SH-SY5Y (cell line): ENCODE measurements around the gene DARS1.

ENCODE experiments used
- GATA2 ChIP-seq: IDR thresholded peaks from 2 replicates; pipeline ENCODE4 v1.6.1; 2011; ENCODE audit warnings: mild to moderate bottlenecking, low read depth, low read length
- GATA3 ChIP-seq: IDR thresholded peaks from 2 replicates; pipeline ENCODE4 v1.6.1; 2011; ENCODE audit warnings: low read depth, mild to moderate bottlenecking, low read length, moderate library complexity

DARS1 gene

GRCh38 chr2:135914485-135914884 lies 70.9 kb downstream of the DARS1 start:
- TF ChIP-seq GATA2 = no peak
- no peak for TF ChIP-seq GATA3

- TF ChIP-seq GATA3 = no peak
- TF ChIP-seq GATA2 = no peak
Measured at GRCh38 chr2:135913727-135914365, 71.6 kb downstream of the DARS1 start.

- TF ChIP-seq GATA2 (no peak), GATA3 (no peak)
Measured at GRCh38 chr2:135909976-135910375, 75.5 kb downstream of the DARS1 start.

GRCh38 chr2:135905679-135906078 lies 79.7 kb downstream of the DARS1 start:
- TF ChIP-seq GATA2 = no peak
- no peak for TF ChIP-seq GATA3

- TF ChIP-seq GATA2 = no peak
- no peak for TF ChIP-seq GATA3
Measured at GRCh38 chr2:135904341-135904989, 81.0 kb downstream of the DARS1 start.

- TF ChIP-seq GATA3 = no peak
- TF ChIP-seq GATA2 = no peak
Measured at GRCh38 chr2:135903650-135904049, 81.8 kb downstream of the DARS1 start.

- TF ChIP-seq GATA2 = no peak
- no peak for TF ChIP-seq GATA3
Measured at GRCh38 chr2:135899567-135899966, 85.9 kb downstream of the DARS1 start.

GRCh38 chr2:135898234-135898786 lies 87.1 kb downstream of the DARS1 start:
- TF ChIP-seq GATA2 (no peak), GATA3 (no peak)

GRCh38 chr2:135894930-135895329 lies 90.5 kb downstream of the DARS1 start:
- TF ChIP-seq GATA3 (no peak), GATA2 (no peak)

- no peak for TF ChIP-seq GATA2
Measured at GRCh38 chr2:135893374-135893794, 92.0 kb downstream of the DARS1 start.

GRCh38 chr2:135890835-135891234 lies 94.6 kb downstream of the DARS1 start:
- no peak for TF ChIP-seq GATA2
- TF ChIP-seq GATA3 = no peak

GRCh38 chr2:135890149-135890548 lies 95.3 kb downstream of the DARS1 start:
- no peak for TF ChIP-seq GATA3
- TF ChIP-seq GATA2 = no peak

GRCh38 chr2:135885709-135886108 lies 99.7 kb downstream of the DARS1 start:
- TF ChIP-seq GATA2 (no peak), GATA3 (no peak)

GRCh38 chr2:135882415-135882814 lies 103.0 kb downstream of the DARS1 start:
- TF ChIP-seq GATA3 (no peak), GATA2 (no peak)

GRCh38 chr2:135876066-135876711 lies 109.2 kb downstream of the DARS1 start, which contains the start of gene MCM6:
MCM6 (minus strand) TSS chr2:135876443; CDS start chr2:135876365, 78 bp downstream.
- no peak for TF ChIP-seq GATA3
- no peak for TF ChIP-seq GATA2
